SK-N-MC (cell line): Measurements from ENCODE around the gene NTSR1.

ENCODE experiments used
- EZH2 ChIP-seq: fragments of 200-600 bp; sonication (generic); IDR thresholded peaks from one replicate; pipeline ENCODE4 v1.6.1; 2017; ENCODE audit warnings: antibody characterized with exemption
- POLR2AphosphoS5 ChIP-seq: IDR thresholded peaks from 2 replicates; pipeline ENCODE4 v1.6.1; 2012; ENCODE audit warnings: mild to moderate bottlenecking, low read depth, low read length, borderline replicate concordance

GRCh38 chr20:62678553-62678952, 30.1 kb upstream of the NTSR1 start:
- TF ChIP-seq POLR2AphosphoS5 (no peak), EZH2 (no peak)
